H1 (cell line): ENCODE results near the gene CLIP3. TPM values are rescaled to one million over a fixed set of nuclear protein-coding genes. Genes with fewer than 3 reads are reported as not detected.
A peak's percentile ranks its signal among the peaks of the same experiment; 100 is the strongest.

Experiments used
- CTCF ChIA-PET: fragments of 300-600 bp; sonication (Branson Sonifier 250); formaldehyde crosslinking; loops from one replicate; lab custom pipeline; 2021; ENCODE audit not compliant: partially characterized antibody; lab: Charles Lee
- POLR2A ChIA-PET: fragments of 300-600 bp; sonication (Branson Sonifier 250); formaldehyde crosslinking; loops from one replicate; lab custom pipeline; 2021; ENCODE audit warnings: inconsistent platforms; ENCODE audit not compliant: partially characterized antibody; lab: Charles Lee
- DNase-seq, 2 experiments: peaks; one replicate each; pipeline versions ENCODE4 v3.0.0 to v3.0.0-alpha.2; 2010 to 2022; ENCODE audit warnings: low spot score in 2 of 2, low read depth in 1 of 2, mixed read lengths in 1 of 2
- FAIRE-seq: peaks from 2 replicates; lab custom pipeline; 2011; peaks lifted over from hg19 to GRCh38; lab: Jason Lieb, UNC
- H2AFZ ChIP-seq: 2 replicates; pipeline ENCODE4 v1.8.1; 2012; ENCODE audit warnings: low read length, inconsistent platforms
- H2AK5ac ChIP-seq: 2 replicates; pipeline ENCODE4 v1.6.1; 2013; ENCODE audit warnings: low read depth, low read length
- H2BK120ac ChIP-seq: replicated peaks from 2 replicates; pipeline ENCODE3; 2013; ENCODE audit warnings: low read depth, low read length, inconsistent platforms
- H2BK12ac ChIP-seq: 2 replicates; pipeline ENCODE4 v1.6.1; 2013; ENCODE audit warnings: low read depth, low read length
- H2BK15ac ChIP-seq: 2 replicates; pipeline ENCODE4 v1.6.1; 2013; ENCODE audit warnings: low read length
- H2BK20ac ChIP-seq: 2 replicates; pipeline ENCODE4 v1.6.1; 2013; ENCODE audit warnings: low read length
- H2BK5ac ChIP-seq: 2 replicates; pipeline ENCODE4 v1.6.1; 2013; ENCODE audit warnings: low read depth, low read length
- H3K14ac ChIP-seq: 2 replicates; pipeline ENCODE4 v1.6.1; 2013; ENCODE audit warnings: inconsistent platforms; ENCODE audit not compliant: insufficient read length
- H3K18ac ChIP-seq: 2 replicates; pipeline ENCODE4 v1.6.1; 2013; ENCODE audit warnings: low read length; ENCODE audit errors: extremely low read depth
- H3K23ac ChIP-seq: 2 replicates; pipeline ENCODE4 v1.6.1; 2013; ENCODE audit warnings: inconsistent platforms; ENCODE audit not compliant: insufficient read length
- H3K23me2 ChIP-seq: 2 replicates; pipeline ENCODE4 v1.6.1; 2013; ENCODE audit warnings: low read depth, low read length
- H3K27ac ChIP-seq: 2 replicates; pipeline ENCODE4 v1.6.1; 2011; ENCODE audit warnings: low read depth, low read length, inconsistent platforms
- H3K27me3 ChIP-seq, 4 experiments: replicated peaks in 1 of 4; 1 replicate in 1 of 4; 2 replicates in 3 of 4; pipeline versions ENCODE4 v1.6.1 to v1.8.1; 2011 to 2013; ENCODE audit warnings: low read length in 3 of 4, mild to moderate bottlenecking in 3 of 4, inconsistent platforms in 2 of 4, mixed read lengths in 2 of 4, moderate library complexity in 1 of 4; ENCODE audit not compliant: control insufficient read depth in 3 of 4, insufficient read depth in 3 of 4; ENCODE audit errors: extremely low read depth in 1 of 4
- H3K36me3 ChIP-seq, 4 experiments: 2 replicates each; pipeline versions ENCODE4 v1.6.1 to v1.8.1; 2011 to 2013; ENCODE audit warnings: mild to moderate bottlenecking in 4 of 4, low read length in 3 of 4, moderate library complexity in 2 of 4, control low read depth in 1 of 4, inconsistent platforms in 1 of 4; ENCODE audit not compliant: insufficient read depth in 4 of 4, control insufficient read depth in 2 of 4
- H3K4ac ChIP-seq: replicated peaks from 2 replicates; pipeline ENCODE3; 2013; ENCODE audit warnings: low read length, low read depth, mixed read lengths, inconsistent platforms; ENCODE audit not compliant: insufficient read length
- H3K4me1 ChIP-seq, 4 experiments: replicated peaks in 1 of 4; 1 replicate in 1 of 4; 2 replicates in 3 of 4; pipeline versions ENCODE4 v1.6.1 to v1.8.1; 2011 to 2013; ENCODE audit warnings: low read length in 3 of 4, inconsistent platforms in 2 of 4, mixed read lengths in 1 of 4; ENCODE audit not compliant: insufficient read depth in 4 of 4, control insufficient read depth in 3 of 4
- H3K4me2 ChIP-seq, 2 experiments: 2 replicates each; pipeline versions ENCODE4 v1.6.1 to v1.8.1; 2011 to 2013; ENCODE audit warnings: low read depth in 2 of 2, low read length in 2 of 2, control low read depth in 1 of 2, inconsistent platforms in 1 of 2, mild to moderate bottlenecking in 1 of 2; ENCODE audit not compliant: insufficient read depth in 1 of 2
- H3K4me3 ChIP-seq, 4 experiments: fragments of 200-600, 300-600 bp in 1 of 4; sonication (generic), shearing (Covaris generic), sonication (Bioruptor Twin) in 1 of 4; 2 replicates each; pipeline versions ENCODE4 v1.5.1 to v1.8.1; 2011 to 2016; ENCODE audit warnings: low read length in 4 of 4, low read depth in 3 of 4, control low read depth in 2 of 4, inconsistent platforms in 2 of 4, mild to moderate bottlenecking in 2 of 4, mixed read lengths in 1 of 4, moderate library complexity in 1 of 4; ENCODE audit not compliant: insufficient read depth in 2 of 4; ENCODE audit errors: extremely low read depth in 1 of 4
- H3K56ac ChIP-seq: replicated peaks from 2 replicates; pipeline ENCODE3; 2013; ENCODE audit warnings: low read depth, mild to moderate bottlenecking, mixed read lengths, low read length, inconsistent platforms; ENCODE audit not compliant: insufficient read length
- H3K79me1 ChIP-seq: 2 replicates; pipeline ENCODE4 v1.6.1; 2013; ENCODE audit warnings: low read depth, low read length, control low read depth
- H3K79me2 ChIP-seq, 2 experiments: 2 replicates each; pipeline versions ENCODE4 v1.6.1 to v1.8.1; 2012 to 2013; ENCODE audit warnings: low read length in 2 of 2, mild to moderate bottlenecking in 2 of 2, inconsistent platforms in 1 of 2; ENCODE audit not compliant: insufficient read depth in 2 of 2, control insufficient read depth in 1 of 2
- H3K9ac ChIP-seq, 4 experiments: replicated peaks in 1 of 4; 1 replicate in 1 of 4; 2 replicates in 3 of 4; pipeline versions ENCODE4 v1.6.1 to v1.8.1; 2011 to 2013; ENCODE audit warnings: low read depth in 3 of 4, low read length in 3 of 4, control low read depth in 2 of 4, mild to moderate bottlenecking in 2 of 4, moderate library complexity in 2 of 4, inconsistent platforms in 1 of 4; ENCODE audit errors: extremely low read depth in 1 of 4
- H3K9me3 ChIP-seq, 2 experiments: 2 replicates each; pipeline versions ENCODE4 v1.6.1 to v1.8.1; 2012 to 2013; ENCODE audit warnings: mild to moderate bottlenecking in 2 of 2, moderate library complexity in 2 of 2, control low read depth in 1 of 2, inconsistent platforms in 1 of 2, low read depth in 1 of 2, low read length in 1 of 2, mixed read lengths in 1 of 2; ENCODE audit not compliant: insufficient read depth in 2 of 2
- H4K20me1 ChIP-seq, 2 experiments: replicated peaks in 1 of 2; 2 replicates each; pipeline versions ENCODE3 to v1.8.1; 2011 to 2013; ENCODE audit warnings: inconsistent platforms in 2 of 2, low read length in 2 of 2, mild to moderate bottlenecking in 1 of 2; ENCODE audit not compliant: insufficient read depth in 2 of 2, control insufficient read depth in 1 of 2
- H4K5ac ChIP-seq: 2 replicates; pipeline ENCODE4 v1.6.1; 2013; ENCODE audit warnings: low read length, low read depth, mixed read lengths, inconsistent platforms; ENCODE audit not compliant: insufficient read length
- H4K8ac ChIP-seq: 2 replicates; pipeline ENCODE4 v1.8.0; 2013; ENCODE audit warnings: mild to moderate bottlenecking, moderate library complexity, low read length, inconsistent platforms; ENCODE audit not compliant: insufficient read depth; ENCODE audit errors: extremely low read depth
- H4K91ac ChIP-seq: replicated peaks from 2 replicates; pipeline ENCODE3; 2013; ENCODE audit warnings: low read length, mixed read lengths, inconsistent platforms; ENCODE audit not compliant: insufficient read length
- BACH1 ChIP-seq: IDR thresholded peaks from 2 replicates; pipeline ENCODE4 v1.6.1; 2012; ENCODE audit warnings: low read length, improper control_type of control experiment
- BRCA1 ChIP-seq: IDR thresholded peaks from 2 replicates; pipeline ENCODE4 v1.6.1; 2012; ENCODE audit warnings: low read depth, low read length, improper control_type of control experiment
- CBX8 ChIP-seq: fragments of 300-800, 300-1000 bp; sonication (generic); IDR thresholded peaks from 2 replicates; pipeline ENCODE4 v1.7.1; 2016; ENCODE audit warnings: low read depth, low read length, borderline replicate concordance
- HDAC2 ChIP-seq, 2 experiments: fragments of 300-600 bp in 1 of 2; sonication (generic) in 1 of 2; IDR thresholded peaks; 2 replicates each; pipeline ENCODE4 v1.6.1; 2011 to 2012; ENCODE audit warnings: low read depth in 2 of 2, low read length in 2 of 2, mild to moderate bottlenecking in 2 of 2, moderate library complexity in 2 of 2, borderline replicate concordance in 1 of 2, inconsistent platforms in 1 of 2
- MAFK ChIP-seq: IDR thresholded peaks from 2 replicates; pipeline ENCODE4 v1.6.1; 2012; ENCODE audit warnings: low read depth, mild to moderate bottlenecking, improper control_type of control experiment, low read length
- NANOG ChIP-seq: IDR thresholded peaks from 2 replicates; pipeline ENCODE4 v1.6.1; 2011; ENCODE audit warnings: low read length, low read depth, mild to moderate bottlenecking, inconsistent platforms; ENCODE audit not compliant: insufficient read depth, poor library complexity, severe bottlenecking
- NRF1 ChIP-seq: IDR thresholded peaks from 2 replicates; pipeline ENCODE4 v1.6.1; 2011; ENCODE audit warnings: mild to moderate bottlenecking, low read depth, low read length, improper control_type of control experiment
- POU5F1 ChIP-seq: IDR thresholded peaks from 2 replicates; pipeline ENCODE4 v1.6.1; 2011; ENCODE audit warnings: low read depth, mild to moderate bottlenecking, low read length, moderate library complexity
- SIRT6 ChIP-seq: IDR thresholded peaks from one replicate; pipeline ENCODE4 v1.7.1; 2012; ENCODE audit warnings: low read length, inconsistent platforms
- SP4 ChIP-seq: IDR thresholded peaks from 2 replicates; pipeline ENCODE4 v1.6.1; 2012; ENCODE audit warnings: low read length, inconsistent platforms
- WGBS, 2 experiments: shearing (Covaris generic) in 1 of 2; methylation state at CpG; one replicate each; pipeline versions ENCODE4 v1.1.6 to v1.1.7; 2013 to 2015; ENCODE audit warnings: low lambda C conversion rate in 2 of 2, mixed read lengths in 2 of 2, inconsistent platforms in 1 of 2, low coverage in 1 of 2, missing lambda C conversion rate in 1 of 2; ENCODE audit not compliant: insufficient replicate concordance in 2 of 2, insufficient coverage in 1 of 2, insufficient read length in 1 of 2; ENCODE audit errors: extremely low coverage in 1 of 2, missing lambda C conversion rate in 1 of 2; 5-methylcytosine and 5-hydroxymethylcytosine counted together
- polyA plus RNA-seq, 7 experiments: library from polyadenylated mRNA; depleted of rRNA in 3 of 7; stranded (reverse) in 5 of 7; unstranded in 2 of 7; fragments of >200 nt in 5 of 7; fragments of 200-250 nt in 2 of 7; gene quantifications; 1 replicate in 5 of 7; 2 replicates in 1 of 7; 4 replicates in 1 of 7; pipeline versions ENCODE4 v1.2.1 to v1.2.3, GENCODE V29; 2011 to 2013; ENCODE audit warnings: missing spikeins in 2 of 7, mixed read lengths in 2 of 7
- total RNA-seq: library from RNA; stranded (reverse); fragmentation: NEBNext Ultra II Directional; extraction: Animal tissue kit (Norgen Biotek cat#: 25700); gene quantifications from 2 replicates; pipeline ENCODE4 v1.2.1, GENCODE V29; 2021
- TF ChIP-seq, protein P1 (sequence below): IDR thresholded peaks from 2 replicates; pipeline ENCODE4 v1.6.1; 2011; ENCODE audit warnings: low read length, improper control_type of control experiment

Gene CLIP3
- total and polyA plus RNA-seq, 2 of the 8 experiments (the other 6 are each of a cell fraction or from before 2014, with no cell fraction given) = 5.9 to 21.7 TPM

DNA sequence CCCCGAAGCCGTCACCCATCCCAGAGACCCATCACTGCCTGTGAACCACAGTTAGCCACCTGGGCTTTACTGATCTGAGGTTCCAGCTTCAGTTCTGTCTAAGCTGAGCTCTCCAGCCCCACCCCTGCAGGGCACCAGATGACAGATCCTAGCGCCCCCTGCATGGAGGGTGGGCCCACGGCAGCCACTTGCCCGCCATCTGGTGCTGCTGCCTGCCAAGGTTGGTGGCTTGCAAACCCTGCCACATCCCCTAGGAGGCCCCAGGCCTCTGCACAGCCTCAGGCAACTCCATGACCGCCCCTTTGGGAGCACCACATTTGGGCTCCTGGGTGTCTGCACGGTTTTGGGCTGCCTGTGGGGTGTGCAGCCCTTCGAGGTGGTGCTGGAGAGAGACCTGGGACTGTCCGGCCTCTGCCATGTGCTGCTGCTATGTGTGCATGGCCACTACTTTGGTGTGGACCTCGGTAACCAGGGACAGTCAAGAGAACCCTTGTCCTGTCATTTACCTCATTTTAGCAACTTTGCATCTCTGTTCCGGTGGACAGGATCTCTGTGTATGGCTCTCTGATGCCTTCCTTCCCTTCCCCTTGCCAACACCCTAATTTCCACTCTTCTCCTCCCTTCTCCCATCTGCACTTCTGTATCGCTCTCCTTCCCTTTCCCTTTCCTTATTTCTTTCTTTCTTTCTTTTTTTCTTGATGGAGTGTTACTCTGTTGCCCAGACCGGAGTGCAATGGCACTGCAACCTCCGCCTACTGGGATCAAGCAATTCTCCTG, 55.0 kb downstream of the CLIP3 start:
- Histone ChIP-seq H2BK5ac (no peak overlapping the region), H3K4me1 (peaks cover 0 to 6% (median 1%) of the 10 kb centered on the region in 4 experiments; a peak in 6 of 7 replicates), H4K8ac (no peak overlapping the region), H3K23ac (no peak overlapping the region), H4K5ac (no peak overlapping the region), H2BK120ac (no peak overlapping the region), H3K79me2 (no peaks in the 10 kb centered on the region), H3K9ac (no peak overlapping the region), H3K79me1 (no peaks in the 10 kb centered on the region), H3K4ac (no peak overlapping the region), H3K23me2 (no peaks in the 10 kb centered on the region; the same call in 1 of the 2 replicates), H3K4me3 (no peak overlapping the region), H3K36me3 (no peaks in the 10 kb centered on the region), H3K4me2 (no peak overlapping the region), H2AK5ac (peak overlapping the region; percentile 44; the same call in 1 of the 2 replicates), H3K27me3 (peaks cover 0 to 2% (median 0%) of the 10 kb centered on the region in 4 experiments; a peak in 1 of 7 replicates), H3K14ac (no peak overlapping the region), H4K91ac (peak overlapping the region; percentile 22), H4K20me1 (peaks cover 0 to 5% of the 10 kb centered on the region in 2 experiments), H3K27ac (no peak overlapping the region), H3K56ac (no peak overlapping the region), H3K9me3 (no peaks in the 10 kb centered on the region), H2BK15ac (no peak overlapping the region), H3K18ac (no peak overlapping the region), H2BK12ac (no peak overlapping the region), H2BK20ac (0 out of 2 replicates have a peak overlapping the region, but pooled peaks have one; percentile 34), H2AFZ (no peak overlapping the region)
- peak in 1 of 2 experiments; percentile 86 for DNase-seq
- FAIRE-seq = no peak
- CTCF ChIA-PET = interaction anchor here (0.6 to 5.4 kb wide), 23 partner anchors 9 to 196 kb away, joined by 3 to 47 read pairs (median 4); partner anchors contain the start of gene SDHAF1
- POLR2A ChIA-PET = interaction anchor here (0.6 to 1.5 kb wide), 3 partner anchors 13 to 16 kb away, joined by 3 read pairs; no protein-coding TSS in a partner anchor
- WGBS, 2 experiments = 60% methylated on average over 13 of the region's 14 CpGs; no CpG with 5 or more reads in 1 of the 2 experiments
- no peak for TF ChIP-seq BRCA1
- no peak for TF ChIP-seq BACH1
- TF ChIP-seq SIRT6 = no peak
- peak; percentile 26 for TF ChIP-seq NANOG
- TF ChIP-seq NRF1 = no peak
- no peak for TF ChIP-seq MAFK
- peak in 1 of 2 experiments; percentile 78; a peak in 1 of 4 replicates for TF ChIP-seq HDAC2 (IDR thresholded peaks at IDR 0.05; ENCODE audit: borderline replicate concordance in 1 of 2, low read depth in 2 of 2, low read length in 2 of 2)
- no peak for TF ChIP-seq POU5F1
- no peak for TF ChIP-seq SP4
- TF ChIP-seq CBX8 = no peak
- TF ChIP-seq, protein P1, sequence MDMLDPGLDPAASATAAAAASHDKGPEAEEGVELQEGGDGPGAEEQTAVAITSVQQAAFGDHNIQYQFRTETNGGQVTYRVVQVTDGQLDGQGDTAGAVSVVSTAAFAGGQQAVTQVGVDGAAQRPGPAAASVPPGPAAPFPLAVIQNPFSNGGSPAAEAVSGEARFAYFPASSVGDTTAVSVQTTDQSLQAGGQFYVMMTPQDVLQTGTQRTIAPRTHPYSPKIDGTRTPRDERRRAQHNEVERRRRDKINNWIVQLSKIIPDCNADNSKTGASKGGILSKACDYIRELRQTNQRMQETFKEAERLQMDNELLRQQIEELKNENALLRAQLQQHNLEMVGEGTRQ = no peak
